CD4-positive, alpha-beta memory T cell (primary cell): ENCODE measurements around the gene PRDM16. TPM values are rescaled to one million over a fixed set of nuclear protein-coding genes. Genes with fewer than 3 reads are reported as not detected.

ENCODE experiments used
- CTCF ChIA-PET: fragments of 350-600 bp; sonication (Branson Sonifier 250); formaldehyde crosslinking; loops from one replicate; lab custom pipeline; 2021; ENCODE audit warnings: inconsistent platforms; ENCODE audit not compliant: partially characterized antibody; lab: Charles Lee
- POLR2A ChIA-PET: fragments of 350-600 bp; sonication (Branson Sonifier 250); formaldehyde crosslinking; loops from one replicate; lab custom pipeline; 2021; ENCODE audit not compliant: partially characterized antibody; lab: Charles Lee
- DNase-seq, 5 donors: peaks; one replicate each; pipeline versions ENCODE4 v3.0.0 to v3.0.0-alpha.2; 2020 to 2022; ENCODE audit warnings: mixed read lengths in 1 of 5
- H3K27ac ChIP-seq: one replicate; pipeline ENCODE4 v1.7.0; 2013; ENCODE audit warnings: low read depth, low read length
- H3K27me3 ChIP-seq: 2 replicates; pipeline ENCODE4 v1.7.0; 2013; ENCODE audit warnings: mild to moderate bottlenecking, low read length, moderate library complexity; ENCODE audit not compliant: insufficient read depth
- H3K36me3 ChIP-seq: 2 replicates; pipeline ENCODE4 v1.7.0; 2013; ENCODE audit warnings: mild to moderate bottlenecking, low read length, moderate library complexity; ENCODE audit not compliant: insufficient read depth
- H3K4me1 ChIP-seq: 2 replicates; pipeline ENCODE4 v1.7.0; 2013; ENCODE audit warnings: mild to moderate bottlenecking, low read length, moderate library complexity; ENCODE audit not compliant: insufficient read depth
- H3K4me3 ChIP-seq, 2 donors: one replicate each; pipeline ENCODE4 v1.7.0; 2013; ENCODE audit warnings: low read length in 2 of 2, mild to moderate bottlenecking in 1 of 2
- H3K9me3 ChIP-seq, 2 donors: one replicate each; pipeline ENCODE4 v1.7.0; 2013; ENCODE audit warnings: low read length in 2 of 2, control low read depth in 1 of 2; ENCODE audit not compliant: control insufficient read depth in 1 of 2
- H3K27ac Mint-ChIP-seq, 7 donors: one replicate each; pipeline ENCODE4 v1.8.0; 2020 to 2021; ENCODE audit warnings: mixed read lengths in 7 of 7, mild to moderate bottlenecking in 6 of 7, inconsistent platforms in 3 of 7, moderate library complexity in 3 of 7
- H3K27me3 Mint-ChIP-seq, 2 donors: one replicate each; pipeline ENCODE4 v1.8.0; 2020 to 2021; ENCODE audit warnings: mixed read lengths in 2 of 2
- H3K36me3 Mint-ChIP-seq, 2 donors: one replicate each; pipeline ENCODE4 v1.8.0; 2020 to 2021; ENCODE audit warnings: mixed read lengths in 2 of 2, inconsistent platforms in 1 of 2, mild to moderate bottlenecking in 1 of 2
- H3K4me1 Mint-ChIP-seq, 4 donors: one replicate each; pipeline ENCODE4 v1.8.0; 2020 to 2021; ENCODE audit warnings: mixed read lengths in 4 of 4, mild to moderate bottlenecking in 1 of 4
- H3K4me3 Mint-ChIP-seq, 8 donors: one replicate each; pipeline ENCODE4 v1.8.0; 2020 to 2021; ENCODE audit warnings: mixed read lengths in 8 of 8, mild to moderate bottlenecking in 7 of 8, moderate library complexity in 6 of 8, inconsistent platforms in 3 of 8
- H3K9me3 Mint-ChIP-seq, 8 donors: one replicate each; pipeline ENCODE4 v1.8.0; 2020 to 2021; ENCODE audit warnings: mixed read lengths in 8 of 8, mild to moderate bottlenecking in 5 of 8, inconsistent platforms in 3 of 8, moderate library complexity in 1 of 8
- intact Hi-C: fragments of 100-400 bp; cut with micrococcal nuclease; formaldehyde crosslinking; loops from one replicate; pipeline ENCODE4 v1.15.1; 2023
- polyA plus RNA-seq, 2 donors: library from polyadenylated mRNA; unstranded; fragments of 300-500 nt; fragmentation: Illumina TruSeq; gene quantifications; one replicate each; pipeline ENCODE4 v1.2.3, GENCODE V29; 2021
- total RNA-seq, 2 experiments: library from RNA; stranded (reverse); gene quantifications; one replicate each; pipeline ENCODE4 v1.2.3, GENCODE V29; 2021

The PRDM16 gene
- total and polyA plus RNA-seq, 4 experiments from 2014 or later = not detected

DNA sequence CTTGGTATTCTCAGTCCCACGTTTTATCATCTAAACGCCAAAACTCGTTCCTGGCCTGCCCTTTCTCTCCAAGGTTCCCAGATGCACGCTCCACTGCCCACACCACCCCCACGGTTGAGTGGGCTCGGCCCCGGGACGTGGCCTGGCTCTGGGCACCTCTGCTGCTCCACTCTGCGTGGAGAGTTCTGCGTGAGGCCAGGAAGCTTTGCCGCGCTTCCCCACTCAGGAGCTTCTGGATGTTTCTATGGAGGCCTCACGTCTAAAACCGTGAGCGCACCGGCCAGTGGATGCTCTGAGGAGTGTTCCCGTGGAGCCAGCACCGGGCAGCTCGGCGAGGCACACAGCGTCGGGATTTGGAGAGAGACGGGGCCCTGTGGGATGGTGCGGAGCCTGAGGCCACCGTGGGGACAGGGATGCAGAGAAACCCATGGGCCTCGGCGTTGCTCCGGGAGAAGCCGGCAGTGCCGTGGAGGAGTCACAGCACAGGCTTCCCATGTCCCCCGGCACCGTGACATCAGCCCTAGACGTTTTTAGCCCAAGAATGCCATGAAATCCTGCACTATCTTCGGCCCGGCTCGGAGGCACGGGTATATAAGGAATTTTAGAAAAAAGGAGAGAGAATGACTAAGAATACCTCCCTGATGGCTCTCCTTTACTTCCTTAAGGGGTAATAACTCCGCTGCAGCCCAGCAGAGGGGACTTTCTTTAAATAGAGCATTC, 125.9 kb downstream of the PRDM16 start:
- POLR2A ChIA-PET = no interaction called here
- no peak for DNase-seq
- Mint-ChIP-seq H3K4me1 (peaks cover 0 to 1% (median 0%) of the 10 kb centered on the region in 4 donors), H3K27me3 (peaks cover 0 to 3% of the 10 kb centered on the region in 2 donors), H3K27ac (no peak overlapping the region), H3K4me3 (no peak overlapping the region), H3K36me3 (no peaks in the 10 kb centered on the region), H3K9me3 (no peaks in the 10 kb centered on the region)
- Histone ChIP-seq H3K27ac (no peak overlapping the region), H3K9me3 (no peaks in the 10 kb centered on the region), H3K27me3 (no peaks in the 10 kb centered on the region), H3K4me1 (no peaks in the 10 kb centered on the region), H3K4me3 (no peak overlapping the region), H3K36me3 (no peaks in the 10 kb centered on the region)
- CTCF ChIA-PET = no interaction called here
- intact Hi-C loops = no loop called here

DNA sequence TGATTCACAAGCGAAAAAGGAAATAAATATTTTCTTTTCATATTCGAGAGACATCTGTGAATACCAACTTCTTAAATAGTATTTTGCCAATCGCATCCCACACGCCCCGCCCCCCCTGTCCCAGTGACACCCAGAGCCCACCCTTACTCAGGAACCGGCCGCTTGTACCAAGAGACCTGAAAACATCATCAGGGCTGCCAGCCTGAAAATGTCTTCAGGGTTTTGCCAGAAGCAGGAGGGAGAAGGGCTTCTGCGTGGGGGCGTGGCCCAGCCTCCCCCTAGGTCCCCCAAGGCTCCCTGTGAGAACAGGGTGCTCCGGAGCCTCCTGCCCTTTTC, 126.4 kb downstream of the PRDM16 start:
- ChIA-PET CTCF (no interaction called here), POLR2A (no interaction called here)
- Histone ChIP-seq H3K4me1 (no peaks in the 10 kb centered on the region), H3K27ac (no peak overlapping the region), H3K4me3 (no peak overlapping the region), H3K9me3 (no peaks in the 10 kb centered on the region), H3K36me3 (no peaks in the 10 kb centered on the region), H3K27me3 (no peaks in the 10 kb centered on the region)
- Mint-ChIP-seq H3K27ac (no peak overlapping the region), H3K36me3 (no peaks in the 10 kb centered on the region), H3K4me1 (peaks cover 0 to 1% (median 0%) of the 10 kb centered on the region in 4 donors), H3K9me3 (no peaks in the 10 kb centered on the region), H3K4me3 (no peak overlapping the region), H3K27me3 (peaks cover 0 to 3% of the 10 kb centered on the region in 2 donors)
- intact Hi-C loops = no loop called here
- no peak for DNase-seq

DNA sequence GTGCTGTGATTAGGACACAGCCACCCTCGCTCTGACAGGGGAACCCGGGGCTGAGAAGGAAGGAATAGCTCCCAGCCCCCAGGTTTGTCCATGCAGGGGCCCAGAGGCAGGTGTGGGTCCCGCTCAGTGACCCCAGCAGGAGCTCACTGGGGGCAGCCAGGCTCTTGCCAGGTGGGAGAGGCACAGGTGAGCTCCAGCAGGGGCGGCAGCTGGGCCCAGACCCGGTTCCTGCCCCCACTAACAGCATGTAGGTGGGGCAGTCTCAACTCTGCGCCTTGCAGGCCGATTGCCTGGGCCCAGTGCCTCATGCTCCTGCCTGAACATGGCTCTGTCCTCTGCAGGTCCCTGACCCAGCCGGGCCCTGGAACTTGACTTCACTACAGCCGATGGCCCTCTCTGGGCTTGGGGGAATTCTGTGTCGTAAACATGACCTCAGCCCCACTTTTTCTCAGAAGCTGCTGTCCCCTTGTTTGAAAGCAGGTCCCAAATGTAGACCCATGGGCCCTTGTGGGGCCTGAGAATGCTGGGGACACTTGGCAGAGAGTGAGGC, 127.0 kb downstream of the PRDM16 start:
- no peak overlapping the region for H3K27ac ChIP-seq
- ChIA-PET POLR2A (no interaction called here), CTCF (no interaction called here)
- no peaks in the 10 kb centered on the region for H3K4me1 ChIP-seq
- intact Hi-C loops = no loop called here
- Mint-ChIP-seq H3K36me3 (no peaks in the 10 kb centered on the region), H3K27ac (no peak overlapping the region), H3K27me3 (peaks cover 0 to 1% of the 10 kb centered on the region in 2 donors), H3K4me1 (peaks cover 0 to 1% (median 0%) of the 10 kb centered on the region in 4 donors), H3K9me3 (no peaks in the 10 kb centered on the region), H3K4me3 (no peak overlapping the region)
- no peak overlapping the region for H3K4me3 ChIP-seq
- H3K9me3 ChIP-seq = no peaks in the 10 kb centered on the region
- no peaks in the 10 kb centered on the region for H3K36me3 ChIP-seq
- DNase-seq = no peak
- H3K27me3 ChIP-seq = no peaks in the 10 kb centered on the region

DNA sequence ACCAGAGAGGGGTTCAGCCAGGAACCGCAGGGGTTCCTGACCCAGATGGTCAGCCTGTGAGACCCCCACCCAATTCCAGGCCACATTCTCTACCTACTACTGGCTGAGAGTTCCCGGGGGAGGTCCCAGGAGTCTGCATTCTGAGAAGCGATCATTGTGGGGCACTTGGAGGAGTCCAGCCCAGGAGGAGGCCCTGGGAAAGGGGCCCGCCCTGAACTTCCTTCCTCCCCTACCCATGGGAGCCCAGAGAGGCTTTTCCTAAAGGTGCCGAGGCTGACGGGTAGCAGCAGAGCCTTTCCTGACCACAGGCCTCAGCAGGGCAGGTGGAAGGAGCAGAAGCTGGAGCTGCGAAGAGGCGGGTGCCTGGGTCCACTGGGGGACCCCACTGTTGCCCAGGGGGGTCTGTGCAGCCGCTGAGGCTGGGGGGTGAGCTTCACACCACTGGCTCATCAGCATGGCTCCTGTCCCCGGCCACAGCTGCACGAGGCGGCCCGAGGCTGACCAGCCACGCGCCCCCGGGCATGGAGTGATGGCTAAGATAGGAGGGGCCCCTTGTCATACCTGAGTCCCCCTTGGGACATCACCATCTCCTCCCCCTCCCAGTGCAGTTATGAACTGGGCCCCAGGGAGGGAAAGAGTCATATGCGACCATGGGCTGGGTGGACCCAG, 127.7 kb downstream of the PRDM16 start:
- intact Hi-C loops = no loop called here
- Histone ChIP-seq H3K27me3 (no peaks in the 10 kb centered on the region), H3K9me3 (no peaks in the 10 kb centered on the region), H3K4me1 (no peaks in the 10 kb centered on the region), H3K4me3 (no peak overlapping the region), H3K27ac (no peak overlapping the region), H3K36me3 (no peaks in the 10 kb centered on the region)
- no peaks in the 10 kb centered on the region for H3K27me3 Mint-ChIP-seq
- H3K9me3 Mint-ChIP-seq = no peaks in the 10 kb centered on the region
- no peak overlapping the region for H3K27ac Mint-ChIP-seq
- POLR2A ChIA-PET = no interaction called here
- CTCF ChIA-PET = no interaction called here
- H3K4me3 Mint-ChIP-seq = no peak overlapping the region
- peaks cover 0 to 1% (median 0%) of the 10 kb centered on the region in 4 donors for H3K4me1 Mint-ChIP-seq
- H3K36me3 Mint-ChIP-seq = no peaks in the 10 kb centered on the region
- DNase-seq = no peak

DNA sequence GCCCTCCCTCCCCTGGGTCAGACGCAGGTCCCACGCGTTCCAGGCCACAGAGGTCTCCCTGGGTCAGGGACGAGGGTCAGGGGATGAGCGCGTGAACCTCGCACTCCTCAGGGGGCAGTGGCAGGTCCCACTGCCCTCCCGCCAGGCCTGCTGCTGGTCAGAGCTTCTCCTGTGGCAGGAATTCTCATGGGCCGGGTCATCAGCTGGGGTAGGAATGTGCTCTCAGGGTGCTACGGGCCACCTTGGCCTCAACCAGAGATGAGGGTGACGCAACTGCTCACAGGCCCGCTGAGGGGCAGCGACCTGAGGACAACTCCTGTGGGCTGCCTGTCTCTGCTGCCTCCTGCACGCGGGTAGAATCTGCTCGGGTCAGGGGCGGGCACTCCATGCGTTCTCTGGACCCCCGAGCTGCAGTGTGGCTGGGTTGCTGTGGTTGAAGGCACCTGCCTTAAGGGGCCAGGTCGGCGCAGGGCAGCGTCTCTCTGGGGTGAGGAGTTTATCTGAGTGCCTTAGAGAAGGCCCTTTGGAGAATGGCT, 128.8 kb downstream of the PRDM16 start:
- H3K27ac ChIP-seq = no peak overlapping the region
- Mint-ChIP-seq H3K4me3 (no peak overlapping the region), H3K27ac (no peak overlapping the region), H3K9me3 (no peaks in the 10 kb centered on the region), H3K27me3 (no peaks in the 10 kb centered on the region), H3K36me3 (no peaks in the 10 kb centered on the region), H3K4me1 (peaks cover 0 to under 1% (median 0%) of the 10 kb centered on the region in 4 donors)
- no peaks in the 10 kb centered on the region for H3K36me3 ChIP-seq
- POLR2A ChIA-PET = no interaction called here
- CTCF ChIA-PET = no interaction called here
- H3K4me1 ChIP-seq = no peaks in the 10 kb centered on the region
- no peak overlapping the region for H3K4me3 ChIP-seq
- H3K9me3 ChIP-seq = no peaks in the 10 kb centered on the region
- intact Hi-C loops = no loop called here
- H3K27me3 ChIP-seq = no peaks in the 10 kb centered on the region
- DNase-seq = no peak

DNA sequence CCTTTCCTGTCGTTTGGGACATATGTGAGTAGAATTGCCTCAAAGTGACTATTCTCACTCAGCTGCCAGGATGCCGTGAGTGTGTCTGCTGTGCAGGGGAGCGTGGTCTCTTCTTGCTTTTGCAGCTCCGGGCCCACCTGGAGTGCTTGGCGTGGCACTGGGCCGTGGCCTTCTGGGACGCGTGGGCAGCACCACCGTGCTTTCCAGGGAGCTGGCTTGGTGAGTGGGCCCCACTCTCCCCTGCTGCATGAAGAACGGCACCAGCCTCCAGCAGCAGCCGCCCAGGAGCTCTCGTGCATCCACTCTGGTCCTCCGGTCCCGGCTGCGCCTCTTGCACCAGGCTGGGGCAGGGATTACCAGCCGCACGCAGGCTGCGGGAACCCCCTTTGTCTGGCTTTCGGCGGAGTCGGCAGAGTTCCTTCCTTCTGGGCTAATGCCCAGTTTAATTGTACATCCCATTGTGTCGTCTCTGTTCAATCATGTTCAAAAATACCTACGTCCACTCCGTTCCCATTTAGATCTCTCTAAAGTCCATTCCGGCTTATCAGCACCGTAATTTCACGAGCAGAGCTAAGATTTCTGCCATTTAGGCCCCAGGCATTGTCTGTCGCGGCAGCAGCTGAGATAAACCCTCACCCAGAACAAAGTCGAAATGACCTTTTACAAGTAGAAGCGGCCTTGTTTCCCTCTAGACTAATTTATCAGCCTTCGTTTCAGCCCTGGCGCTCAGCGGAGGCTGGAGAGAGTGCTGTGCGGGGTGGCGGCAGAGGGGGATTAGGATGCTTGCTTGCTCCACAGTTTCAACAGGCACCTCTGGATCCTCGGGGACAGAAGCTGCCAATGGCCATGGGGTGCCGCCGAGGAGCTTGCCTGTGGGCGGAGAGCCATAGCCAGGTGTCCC, 129.6 kb downstream of the PRDM16 start:
- POLR2A ChIA-PET = no interaction called here

DNA sequence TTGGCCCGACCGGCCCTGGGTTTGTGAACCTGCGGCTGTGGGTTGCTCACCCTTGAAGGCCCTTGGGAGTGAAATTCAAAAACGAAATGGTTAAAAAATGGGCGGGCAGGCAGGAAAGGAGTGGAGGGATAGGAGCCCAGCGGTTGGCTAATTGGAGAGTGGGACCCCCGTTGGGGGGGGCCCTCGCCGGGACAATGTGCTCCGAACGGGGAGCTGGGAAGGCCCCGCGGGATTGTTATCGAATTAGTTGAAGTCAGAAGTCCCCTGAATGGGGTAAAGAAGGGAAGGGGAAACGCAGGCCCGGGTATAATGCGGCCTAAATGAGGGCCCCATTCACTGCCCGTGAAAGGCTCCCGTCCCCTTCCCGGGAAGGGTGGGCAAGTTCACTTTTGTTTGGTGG, 135.7 kb downstream of the PRDM16 start:
- no peaks in the 10 kb centered on the region for H3K27me3 Mint-ChIP-seq
- no peaks in the 10 kb centered on the region for H3K9me3 ChIP-seq
- ChIA-PET CTCF (no interaction called here), POLR2A (no interaction called here)
- no peaks in the 10 kb centered on the region for H3K4me1 Mint-ChIP-seq
- no peaks in the 10 kb centered on the region for H3K4me1 ChIP-seq
- H3K36me3 Mint-ChIP-seq = no peaks in the 10 kb centered on the region
- no peak overlapping the region for H3K27ac Mint-ChIP-seq
- no peaks in the 10 kb centered on the region for H3K9me3 Mint-ChIP-seq
- intact Hi-C loops = no loop called here
- no peak overlapping the region for H3K4me3 ChIP-seq
- no peaks in the 10 kb centered on the region for H3K27me3 ChIP-seq
- H3K4me3 Mint-ChIP-seq = no peak overlapping the region
- DNase-seq = no peak
- H3K36me3 ChIP-seq = no peaks in the 10 kb centered on the region
- no peak overlapping the region for H3K27ac ChIP-seq

More for the DNA sequence above, 129.6 kb downstream of the PRDM16 start:
- Mint-ChIP-seq H3K27me3 (no peaks in the 10 kb centered on the region), H3K27ac (no peak overlapping the region), H3K9me3 (no peaks in the 10 kb centered on the region), H3K36me3 (no peaks in the 10 kb centered on the region), H3K4me3 (no peak overlapping the region), H3K4me1 (no peaks in the 10 kb centered on the region)
- Histone ChIP-seq H3K4me1 (no peaks in the 10 kb centered on the region), H3K36me3 (no peaks in the 10 kb centered on the region), H3K27ac (no peak overlapping the region), H3K27me3 (no peaks in the 10 kb centered on the region), H3K9me3 (no peaks in the 10 kb centered on the region), H3K4me3 (no peak overlapping the region)
- intact Hi-C loops = no loop called here
- no peak for DNase-seq
- CTCF ChIA-PET = no interaction called here
